H1 (cell line): Measurements from ENCODE around the gene CNST. TPM values are rescaled to one million over a fixed set of nuclear protein-coding genes. Genes with fewer than 3 reads are reported as not detected.

Experiments used
- CTCF ChIA-PET: fragments of 300-600 bp; sonication (Branson Sonifier 250); formaldehyde crosslinking; loops from one replicate; lab custom pipeline; 2021; ENCODE audit not compliant: partially characterized antibody; lab: Charles Lee
- POLR2A ChIA-PET: fragments of 300-600 bp; sonication (Branson Sonifier 250); formaldehyde crosslinking; loops from one replicate; lab custom pipeline; 2021; ENCODE audit warnings: inconsistent platforms; ENCODE audit not compliant: partially characterized antibody; lab: Charles Lee
- DNase-seq, 2 experiments: peaks; one replicate each; pipeline versions ENCODE4 v3.0.0 to v3.0.0-alpha.2; 2010 to 2022; ENCODE audit warnings: low spot score in 2 of 2, low read depth in 1 of 2, mixed read lengths in 1 of 2
- FAIRE-seq: peaks from 2 replicates; lab custom pipeline; 2011; peaks lifted over from hg19 to GRCh38; lab: Jason Lieb, UNC
- H2AFZ ChIP-seq: 2 replicates; pipeline ENCODE4 v1.8.1; 2012; ENCODE audit warnings: low read length, inconsistent platforms
- H2AK5ac ChIP-seq: 2 replicates; pipeline ENCODE4 v1.6.1; 2013; ENCODE audit warnings: low read depth, low read length
- H2BK120ac ChIP-seq: replicated peaks from 2 replicates; pipeline ENCODE3; 2013; ENCODE audit warnings: low read depth, low read length, inconsistent platforms
- H2BK12ac ChIP-seq: 2 replicates; pipeline ENCODE4 v1.6.1; 2013; ENCODE audit warnings: low read depth, low read length
- H2BK15ac ChIP-seq: 2 replicates; pipeline ENCODE4 v1.6.1; 2013; ENCODE audit warnings: low read length
- H2BK20ac ChIP-seq: 2 replicates; pipeline ENCODE4 v1.6.1; 2013; ENCODE audit warnings: low read length
- H2BK5ac ChIP-seq: 2 replicates; pipeline ENCODE4 v1.6.1; 2013; ENCODE audit warnings: low read depth, low read length
- H3K14ac ChIP-seq: 2 replicates; pipeline ENCODE4 v1.6.1; 2013; ENCODE audit warnings: inconsistent platforms; ENCODE audit not compliant: insufficient read length
- H3K18ac ChIP-seq: 2 replicates; pipeline ENCODE4 v1.6.1; 2013; ENCODE audit warnings: low read length; ENCODE audit errors: extremely low read depth
- H3K23ac ChIP-seq: 2 replicates; pipeline ENCODE4 v1.6.1; 2013; ENCODE audit warnings: inconsistent platforms; ENCODE audit not compliant: insufficient read length
- H3K23me2 ChIP-seq: 2 replicates; pipeline ENCODE4 v1.6.1; 2013; ENCODE audit warnings: low read depth, low read length
- H3K27ac ChIP-seq: 2 replicates; pipeline ENCODE4 v1.6.1; 2011; ENCODE audit warnings: low read depth, low read length, inconsistent platforms
- H3K27me3 ChIP-seq, 4 experiments: replicated peaks in 1 of 4; 1 replicate in 1 of 4; 2 replicates in 3 of 4; pipeline versions ENCODE4 v1.6.1 to v1.8.1; 2011 to 2013; ENCODE audit warnings: low read length in 3 of 4, mild to moderate bottlenecking in 3 of 4, inconsistent platforms in 2 of 4, mixed read lengths in 2 of 4, moderate library complexity in 1 of 4; ENCODE audit not compliant: control insufficient read depth in 3 of 4, insufficient read depth in 3 of 4; ENCODE audit errors: extremely low read depth in 1 of 4
- H3K36me3 ChIP-seq, 4 experiments: 2 replicates each; pipeline versions ENCODE4 v1.6.1 to v1.8.1; 2011 to 2013; ENCODE audit warnings: mild to moderate bottlenecking in 4 of 4, low read length in 3 of 4, moderate library complexity in 2 of 4, control low read depth in 1 of 4, inconsistent platforms in 1 of 4; ENCODE audit not compliant: insufficient read depth in 4 of 4, control insufficient read depth in 2 of 4
- H3K4ac ChIP-seq: replicated peaks from 2 replicates; pipeline ENCODE3; 2013; ENCODE audit warnings: low read length, low read depth, mixed read lengths, inconsistent platforms; ENCODE audit not compliant: insufficient read length
- H3K4me1 ChIP-seq, 4 experiments: replicated peaks in 1 of 4; 1 replicate in 1 of 4; 2 replicates in 3 of 4; pipeline versions ENCODE4 v1.6.1 to v1.8.1; 2011 to 2013; ENCODE audit warnings: low read length in 3 of 4, inconsistent platforms in 2 of 4, mixed read lengths in 1 of 4; ENCODE audit not compliant: insufficient read depth in 4 of 4, control insufficient read depth in 3 of 4
- H3K4me2 ChIP-seq, 2 experiments: 2 replicates each; pipeline versions ENCODE4 v1.6.1 to v1.8.1; 2011 to 2013; ENCODE audit warnings: low read depth in 2 of 2, low read length in 2 of 2, control low read depth in 1 of 2, inconsistent platforms in 1 of 2, mild to moderate bottlenecking in 1 of 2; ENCODE audit not compliant: insufficient read depth in 1 of 2
- H3K4me3 ChIP-seq, 4 experiments: fragments of 200-600, 300-600 bp in 1 of 4; sonication (generic), shearing (Covaris generic), sonication (Bioruptor Twin) in 1 of 4; 2 replicates each; pipeline versions ENCODE4 v1.5.1 to v1.8.1; 2011 to 2016; ENCODE audit warnings: low read length in 4 of 4, low read depth in 3 of 4, control low read depth in 2 of 4, inconsistent platforms in 2 of 4, mild to moderate bottlenecking in 2 of 4, mixed read lengths in 1 of 4, moderate library complexity in 1 of 4; ENCODE audit not compliant: insufficient read depth in 2 of 4; ENCODE audit errors: extremely low read depth in 1 of 4
- H3K56ac ChIP-seq: replicated peaks from 2 replicates; pipeline ENCODE3; 2013; ENCODE audit warnings: low read depth, mild to moderate bottlenecking, mixed read lengths, low read length, inconsistent platforms; ENCODE audit not compliant: insufficient read length
- H3K79me1 ChIP-seq: 2 replicates; pipeline ENCODE4 v1.6.1; 2013; ENCODE audit warnings: low read depth, low read length, control low read depth
- H3K79me2 ChIP-seq, 2 experiments: 2 replicates each; pipeline versions ENCODE4 v1.6.1 to v1.8.1; 2012 to 2013; ENCODE audit warnings: low read length in 2 of 2, mild to moderate bottlenecking in 2 of 2, inconsistent platforms in 1 of 2; ENCODE audit not compliant: insufficient read depth in 2 of 2, control insufficient read depth in 1 of 2
- H3K9ac ChIP-seq, 4 experiments: replicated peaks in 1 of 4; 1 replicate in 1 of 4; 2 replicates in 3 of 4; pipeline versions ENCODE4 v1.6.1 to v1.8.1; 2011 to 2013; ENCODE audit warnings: low read depth in 3 of 4, low read length in 3 of 4, control low read depth in 2 of 4, mild to moderate bottlenecking in 2 of 4, moderate library complexity in 2 of 4, inconsistent platforms in 1 of 4; ENCODE audit errors: extremely low read depth in 1 of 4
- H3K9me3 ChIP-seq, 2 experiments: 2 replicates each; pipeline versions ENCODE4 v1.6.1 to v1.8.1; 2012 to 2013; ENCODE audit warnings: mild to moderate bottlenecking in 2 of 2, moderate library complexity in 2 of 2, control low read depth in 1 of 2, inconsistent platforms in 1 of 2, low read depth in 1 of 2, low read length in 1 of 2, mixed read lengths in 1 of 2; ENCODE audit not compliant: insufficient read depth in 2 of 2
- H4K20me1 ChIP-seq, 2 experiments: replicated peaks in 1 of 2; 2 replicates each; pipeline versions ENCODE3 to v1.8.1; 2011 to 2013; ENCODE audit warnings: inconsistent platforms in 2 of 2, low read length in 2 of 2, mild to moderate bottlenecking in 1 of 2; ENCODE audit not compliant: insufficient read depth in 2 of 2, control insufficient read depth in 1 of 2
- H4K5ac ChIP-seq: 2 replicates; pipeline ENCODE4 v1.6.1; 2013; ENCODE audit warnings: low read length, low read depth, mixed read lengths, inconsistent platforms; ENCODE audit not compliant: insufficient read length
- H4K8ac ChIP-seq: 2 replicates; pipeline ENCODE4 v1.8.0; 2013; ENCODE audit warnings: mild to moderate bottlenecking, moderate library complexity, low read length, inconsistent platforms; ENCODE audit not compliant: insufficient read depth; ENCODE audit errors: extremely low read depth
- H4K91ac ChIP-seq: replicated peaks from 2 replicates; pipeline ENCODE3; 2013; ENCODE audit warnings: low read length, mixed read lengths, inconsistent platforms; ENCODE audit not compliant: insufficient read length
- BACH1 ChIP-seq: IDR thresholded peaks from 2 replicates; pipeline ENCODE4 v1.6.1; 2012; ENCODE audit warnings: low read length, improper control_type of control experiment
- CEBPB ChIP-seq: IDR thresholded peaks from 2 replicates; pipeline ENCODE4 v1.6.1; 2012; ENCODE audit warnings: low read depth, low read length
- CHD1 ChIP-seq: IDR thresholded peaks from 2 replicates; pipeline ENCODE4 v1.6.1; 2012; ENCODE audit warnings: low read depth, low read length, improper control_type of control experiment
- CREB1 ChIP-seq: IDR thresholded peaks from 2 replicates; pipeline ENCODE4 v1.6.1; 2012; ENCODE audit warnings: inconsistent platforms
- E2F6 ChIP-seq: IDR thresholded peaks from 2 replicates; pipeline ENCODE4 v1.6.1; 2012; ENCODE audit warnings: inconsistent platforms
- HDAC2 ChIP-seq, 2 experiments: fragments of 300-600 bp in 1 of 2; sonication (generic) in 1 of 2; IDR thresholded peaks; 2 replicates each; pipeline ENCODE4 v1.6.1; 2011 to 2012; ENCODE audit warnings: low read depth in 2 of 2, low read length in 2 of 2, mild to moderate bottlenecking in 2 of 2, moderate library complexity in 2 of 2, borderline replicate concordance in 1 of 2, inconsistent platforms in 1 of 2
- HDAC6 ChIP-seq: IDR thresholded peaks from one replicate; pipeline ENCODE4 v1.7.1; 2012; ENCODE audit warnings: low read depth, mild to moderate bottlenecking, inconsistent platforms, low read length, moderate library complexity
- JUN ChIP-seq: IDR thresholded peaks from 2 replicates; pipeline ENCODE4 v1.6.1; 2011; ENCODE audit warnings: low read depth, mild to moderate bottlenecking, improper control_type of control experiment, low read length
- KDM1A ChIP-seq: fragments of 200-600, 300-600 bp; sonication (generic); IDR thresholded peaks from 2 replicates; pipeline ENCODE4 v1.7.1; 2016; ENCODE audit warnings: mild to moderate bottlenecking, low read length, borderline replicate concordance
- KDM4A ChIP-seq: IDR thresholded peaks from one replicate; pipeline ENCODE4 v1.7.1; 2012; ENCODE audit warnings: low read depth, mild to moderate bottlenecking, moderate library complexity, low read length, inconsistent platforms; ENCODE audit not compliant: severe bottlenecking
- MAFK ChIP-seq: IDR thresholded peaks from 2 replicates; pipeline ENCODE4 v1.6.1; 2012; ENCODE audit warnings: low read depth, mild to moderate bottlenecking, improper control_type of control experiment, low read length
- POLR2AphosphoS5 ChIP-seq: IDR thresholded peaks from 2 replicates; pipeline ENCODE4 v1.6.1; 2011; ENCODE audit warnings: low read depth, low read length
- SIX5 ChIP-seq: IDR thresholded peaks from 2 replicates; pipeline ENCODE4 v1.6.1; 2011; ENCODE audit warnings: mild to moderate bottlenecking, low read depth, low read length
- SP1 ChIP-seq: IDR thresholded peaks from 2 replicates; pipeline ENCODE4 v1.6.1; 2011; ENCODE audit warnings: low read depth, low read length
- WGBS, 2 experiments: shearing (Covaris generic) in 1 of 2; methylation state at CpG; one replicate each; pipeline versions ENCODE4 v1.1.6 to v1.1.7; 2013 to 2015; ENCODE audit warnings: low lambda C conversion rate in 2 of 2, mixed read lengths in 2 of 2, inconsistent platforms in 1 of 2, low coverage in 1 of 2, missing lambda C conversion rate in 1 of 2; ENCODE audit not compliant: insufficient replicate concordance in 2 of 2, insufficient coverage in 1 of 2, insufficient read length in 1 of 2; ENCODE audit errors: extremely low coverage in 1 of 2, missing lambda C conversion rate in 1 of 2; 5-methylcytosine and 5-hydroxymethylcytosine counted together
- polyA plus RNA-seq, 7 experiments: library from polyadenylated mRNA; depleted of rRNA in 3 of 7; stranded (reverse) in 5 of 7; unstranded in 2 of 7; fragments of >200 nt in 5 of 7; fragments of 200-250 nt in 2 of 7; gene quantifications; 1 replicate in 5 of 7; 2 replicates in 1 of 7; 4 replicates in 1 of 7; pipeline versions ENCODE4 v1.2.1 to v1.2.3, GENCODE V29; 2011 to 2013; ENCODE audit warnings: missing spikeins in 2 of 7, mixed read lengths in 2 of 7
- total RNA-seq: library from RNA; stranded (reverse); fragmentation: NEBNext Ultra II Directional; extraction: Animal tissue kit (Norgen Biotek cat#: 25700); gene quantifications from 2 replicates; pipeline ENCODE4 v1.2.1, GENCODE V29; 2021

CNST gene
- total and polyA plus RNA-seq, 2 of the 8 experiments (the other 6 are each of a cell fraction or from before 2014, with no cell fraction given), result 5.3 to 21.3 TPM

GRCh38 chr1:246537441-246537840 is 28.8 kb upstream of the CNST start:
- 77% methylated on average over 7 of the region's 7 CpGs; no CpG with 5 or more reads in 1 of the 2 experiments for WGBS, 2 experiments
- Histone ChIP-seq H4K91ac (no peak overlapping the region), H3K9ac (no peak overlapping the region), H3K79me1 (no peaks in the 10 kb centered on the region), H3K4me2 (no peak overlapping the region), H2BK12ac (no peak overlapping the region), H2BK5ac (no peak overlapping the region), H3K79me2 (no peaks in the 10 kb centered on the region), H3K27me3 (no peaks in the 10 kb centered on the region), H2AFZ (no peak overlapping the region), H3K4me1 (no peaks in the 10 kb centered on the region), H2BK20ac (no peak overlapping the region), H4K8ac (no peak overlapping the region), H2BK120ac (no peak overlapping the region), H3K23ac (no peak overlapping the region), H3K36me3 (peaks cover 3 to 16% (median 7%) of the 10 kb centered on the region in 4 experiments; a peak in 6 of 8 replicates), H4K20me1 (no peaks in the 10 kb centered on the region), H3K4ac (no peak overlapping the region), H3K18ac (no peak overlapping the region), H3K27ac (no peak overlapping the region), H3K9me3 (no peaks in the 10 kb centered on the region), H3K14ac (no peak overlapping the region), H3K56ac (no peak overlapping the region), H3K23me2 (no peaks in the 10 kb centered on the region), H3K4me3 (no peak overlapping the region), H2AK5ac (no peak overlapping the region), H2BK15ac (no peak overlapping the region), H4K5ac (no peak overlapping the region)
- no peak for DNase-seq
- ChIA-PET CTCF (interaction anchor here (0.6 to 1.1 kb wide), 2 partner anchors 158 to 354 kb away, joined by 3 to 4 read pairs; no protein-coding TSS in a partner anchor), POLR2A (interaction anchor here (1.2 to 1.7 kb wide), 2 partner anchors 11 to 16 kb away, joined by 3 to 4 read pairs; no protein-coding TSS in a partner anchor)
- TF ChIP-seq MAFK, result no peak
- TF ChIP-seq SIX5, result no peak
- no peak for TF ChIP-seq KDM1A
- TF ChIP-seq CHD1, result no peak
- no peak for TF ChIP-seq CEBPB
- TF ChIP-seq BACH1, result no peak
- no peak for TF ChIP-seq HDAC6
- no peak for TF ChIP-seq CREB1
- TF ChIP-seq HDAC2 (IDR thresholded peaks at IDR 0.05; ENCODE audit: borderline replicate concordance in 1 of 2, low read depth in 2 of 2, low read length in 2 of 2), result no peak
- no peak for TF ChIP-seq POLR2AphosphoS5
- no peak for TF ChIP-seq E2F6
- TF ChIP-seq KDM4A, result no peak
- no peak for TF ChIP-seq JUN
- TF ChIP-seq SP1, result no peak
- no peak for FAIRE-seq
